C4-2B (cell line): ENCODE measurements around the gene TRPC6.

Experiments used
- H3K27ac ChIP-seq: fragments of 450-650 bp; 2 replicates; pipeline ENCODE4 v1.5.1; 2017
- CTCF ChIP-seq: fragments of 450-650 bp; conservative IDR thresholded peaks from 2 replicates; pipeline ENCODE4 v1.5.1; 2017; ENCODE audit warnings: mild to moderate bottlenecking
- ZFX ChIP-seq: fragments of 450-650 bp; IDR thresholded peaks from 2 replicates; pipeline ENCODE4 v1.6.1; 2017

TRPC6 gene

GRCh38 chr11:101523634-101524260 is 60.1 kb downstream of the TRPC6 start:
- no peak overlapping the region for H3K27ac ChIP-seq
- TF ChIP-seq CTCF, result no peak
- TF ChIP-seq ZFX, result no peak

- TF ChIP-seq ZFX (no peak), CTCF (no peak)
- H3K27ac ChIP-seq, result no peak overlapping the region
Measured at GRCh38 chr11:101523193-101523592, 60.6 kb downstream of the TRPC6 start.

GRCh38 chr11:101521821-101522220 is 62.0 kb downstream of the TRPC6 start:
- H3K27ac ChIP-seq, result no peak overlapping the region
- TF ChIP-seq ZFX (no peak), CTCF (no peak)

- TF ChIP-seq CTCF (no peak), ZFX (no peak)
- no peak overlapping the region for H3K27ac ChIP-seq
Measured at GRCh38 chr11:101516546-101516945, 67.3 kb downstream of the TRPC6 start.

- TF ChIP-seq ZFX, result no peak
- no peak for TF ChIP-seq CTCF
Measured at GRCh38 chr11:101511065-101511464, 72.7 kb downstream of the TRPC6 start.

GRCh38 chr11:101510591-101510990 is 73.2 kb downstream of the TRPC6 start:
- TF ChIP-seq ZFX (no peak), CTCF (no peak)
- H3K27ac ChIP-seq, result no peak overlapping the region

More at GRCh38 chr11:101511065-101511464, 72.7 kb downstream of the TRPC6 start:
- no peak overlapping the region for H3K27ac ChIP-seq

- no peak overlapping the region for H3K27ac ChIP-seq
- TF ChIP-seq ZFX (no peak), CTCF (no peak)
Measured at GRCh38 chr11:101509922-101510321, 73.9 kb downstream of the TRPC6 start.
